ENCODE data around the gene DHRSX. TPM values are rescaled to one million over a fixed set of nuclear protein-coding genes. Genes with fewer than 3 reads are reported as not detected.

The DHRSX gene
- total and polyA plus RNA-seq, 2 donors (not counting 1 experiment from before 2014, with no cell fraction given): 18.8 to 39.0 TPM

DNA sequence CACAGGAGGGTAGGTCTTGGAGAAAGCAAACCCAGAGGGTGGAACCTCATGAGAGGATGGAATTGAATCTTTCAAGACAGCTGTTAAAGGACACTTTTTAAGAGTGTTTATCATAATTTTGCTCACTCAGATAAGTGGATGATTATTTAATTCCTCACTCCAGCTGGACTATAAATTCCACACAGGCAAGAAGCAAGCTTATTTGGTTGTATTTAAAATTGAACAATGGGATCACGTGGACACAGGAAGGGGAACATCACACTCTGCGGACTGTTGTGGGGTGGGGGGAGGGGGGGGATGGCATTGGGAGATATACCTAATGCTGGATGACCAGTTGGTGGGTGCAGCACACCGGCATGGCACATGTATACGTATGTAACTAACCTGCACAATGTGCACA, 116.3 kb downstream of the DHRSX start:
- no peak overlapping the region for H3K9ac ChIP-seq (ENCODE audit: low read length)
- no peak overlapping the region for H3K4me3 ChIP-seq (ENCODE audit: control extremely low read depth in 1 of 5, extremely low read depth in 1 of 5, insufficient read depth in 1 of 5, low read depth in 2 of 5, low read length in 4 of 5)
- H3K4me1 Mint-ChIP-seq: no peaks in the 10 kb centered on the region
- no peak overlapping the region for H3K27ac Mint-ChIP-seq
- H3K79me2 ChIP-seq (ENCODE audit: control insufficient read depth, insufficient read depth, low read length): no peaks in the 10 kb centered on the region
- ChIA-PET POLR2A (no interaction called here), CTCF (no interaction called here)
- no peaks in the 10 kb centered on the region for H4K20me1 ChIP-seq (ENCODE audit: control insufficient read depth, insufficient read depth, low read length, poor library complexity, severe bottlenecking)
- peaks cover 0 to 7% (median 0%) of the 10 kb centered on the region in 3 donors for H3K9me3 ChIP-seq (ENCODE audit: control extremely low read depth in 1 of 3, control insufficient read depth in 2 of 3, insufficient read depth in 1 of 3, low read length in 2 of 3)
- no peak for ATAC-seq (ENCODE audit: low read depth)
- H3K27me3 Mint-ChIP-seq: no peaks in the 10 kb centered on the region
- H3K4me2 ChIP-seq (replicated peaks; ENCODE audit: low read depth, low read length, poor library complexity, severe bottlenecking): no peak overlapping the region
- H3K4me1 ChIP-seq (ENCODE audit: control insufficient read depth in 2 of 2, insufficient read depth in 2 of 2, low read length in 2 of 2): no peaks in the 10 kb centered on the region
- no peaks in the 10 kb centered on the region for H3K27me3 ChIP-seq (replicated peaks in 1 of 4; ENCODE audit: control extremely low read depth in 1 of 4, control insufficient read depth in 3 of 4, insufficient read depth in 4 of 4, low read length in 3 of 4)
- peaks cover 3% of the 10 kb centered on the region for H3K9me3 Mint-ChIP-seq (ENCODE audit: insufficient read depth)
- H3K36me3 ChIP-seq (replicated peaks in 1 of 2; ENCODE audit: control extremely low read depth in 1 of 2, control insufficient read depth in 1 of 2, extremely low read depth in 1 of 2, insufficient read depth in 2 of 2, low read length in 1 of 2): peaks cover 0 to 8% of the 10 kb centered on the region in 2 experiments
- intact Hi-C loops (cut with micrococcal nuclease): no loop called here
- no peak overlapping the region for H3K4me3 Mint-ChIP-seq
- DNase-seq: no peak
- H2AFZ ChIP-seq (ENCODE audit: insufficient read depth, low read depth, low read length, poor library complexity, severe bottlenecking): no peak overlapping the region
- TF ChIP-seq, protein P1, sequence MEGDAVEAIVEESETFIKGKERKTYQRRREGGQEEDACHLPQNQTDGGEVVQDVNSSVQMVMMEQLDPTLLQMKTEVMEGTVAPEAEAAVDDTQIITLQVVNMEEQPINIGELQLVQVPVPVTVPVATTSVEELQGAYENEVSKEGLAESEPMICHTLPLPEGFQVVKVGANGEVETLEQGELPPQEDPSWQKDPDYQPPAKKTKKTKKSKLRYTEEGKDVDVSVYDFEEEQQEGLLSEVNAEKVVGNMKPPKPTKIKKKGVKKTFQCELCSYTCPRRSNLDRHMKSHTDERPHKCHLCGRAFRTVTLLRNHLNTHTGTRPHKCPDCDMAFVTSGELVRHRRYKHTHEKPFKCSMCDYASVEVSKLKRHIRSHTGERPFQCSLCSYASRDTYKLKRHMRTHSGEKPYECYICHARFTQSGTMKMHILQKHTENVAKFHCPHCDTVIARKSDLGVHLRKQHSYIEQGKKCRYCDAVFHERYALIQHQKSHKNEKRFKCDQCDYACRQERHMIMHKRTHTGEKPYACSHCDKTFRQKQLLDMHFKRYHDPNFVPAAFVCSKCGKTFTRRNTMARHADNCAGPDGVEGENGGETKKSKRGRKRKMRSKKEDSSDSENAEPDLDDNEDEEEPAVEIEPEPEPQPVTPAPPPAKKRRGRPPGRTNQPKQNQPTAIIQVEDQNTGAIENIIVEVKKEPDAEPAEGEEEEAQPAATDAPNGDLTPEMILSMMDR (IDR thresholded peaks at IDR 0.05): no peak
- no peak for TF ChIP-seq EZH2 (IDR thresholded peaks at IDR 0.05; ENCODE audit: borderline replicate concordance, insufficient read depth, low read depth, low read length, poor library complexity, severe bottlenecking)
- H3K27ac ChIP-seq (ENCODE audit: low read length in 2 of 2): no peak overlapping the region
- WGBS (ENCODE audit: insufficient coverage): no CpG with 5 or more reads among the region's 4 CpGs

DNA sequence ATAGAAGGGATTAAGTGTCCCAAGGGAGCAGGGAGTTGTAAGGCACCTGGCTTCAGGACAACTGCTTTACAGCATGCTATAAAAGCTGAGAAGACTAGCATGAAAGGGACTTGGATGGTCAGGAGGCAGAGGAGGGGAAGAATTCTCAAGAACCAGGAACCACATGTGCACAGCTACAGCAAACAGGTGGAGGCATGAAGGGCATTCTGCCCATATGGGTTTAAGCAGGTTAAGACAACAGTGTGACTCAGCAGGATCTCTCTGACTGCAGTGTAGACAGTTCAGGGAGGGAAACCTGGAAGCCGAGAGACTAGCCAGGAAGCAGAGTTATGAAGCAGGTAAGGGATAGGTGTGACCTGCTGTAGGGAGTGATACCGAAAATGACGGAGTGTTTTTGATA, 117.0 kb downstream of the DHRSX start:
- Histone ChIP-seq H3K9ac (ENCODE audit: low read length) (no peak overlapping the region), H3K4me2 (replicated peaks; ENCODE audit: low read depth, low read length, poor library complexity, severe bottlenecking) (no peak overlapping the region)
- 95% methylated on average over 3 of the region's 3 CpGs for WGBS (ENCODE audit: insufficient coverage)

More for the DNA sequence above, 117.0 kb downstream of the DHRSX start:
- Mint-ChIP-seq H3K4me3 (no peak overlapping the region), H3K27ac (no peak overlapping the region), H3K9me3 (ENCODE audit: insufficient read depth) (peaks cover 3% of the 10 kb centered on the region), H3K4me1 (no peaks in the 10 kb centered on the region), H3K27me3 (no peaks in the 10 kb centered on the region)
- no peak for TF ChIP-seq EZH2 (IDR thresholded peaks at IDR 0.05; ENCODE audit: borderline replicate concordance, insufficient read depth, low read depth, low read length, poor library complexity, severe bottlenecking)
- TF ChIP-seq, protein P1 (IDR thresholded peaks at IDR 0.05): no peak
- H3K79me2 ChIP-seq (ENCODE audit: control insufficient read depth, insufficient read depth, low read length): no peaks in the 10 kb centered on the region
- CTCF ChIA-PET: no interaction called here
- no peak overlapping the region for H3K4me3 ChIP-seq (ENCODE audit: control extremely low read depth in 1 of 5, extremely low read depth in 1 of 5, insufficient read depth in 1 of 5, low read depth in 2 of 5, low read length in 4 of 5)
- peaks cover 0 to 7% (median 0%) of the 10 kb centered on the region in 3 donors for H3K9me3 ChIP-seq (ENCODE audit: control extremely low read depth in 1 of 3, control insufficient read depth in 2 of 3, insufficient read depth in 1 of 3, low read length in 2 of 3)
- POLR2A ChIA-PET: no interaction called here
- intact Hi-C loops (cut with micrococcal nuclease): no loop called here
- H3K27me3 ChIP-seq (replicated peaks in 1 of 4; ENCODE audit: control extremely low read depth in 1 of 4, control insufficient read depth in 3 of 4, insufficient read depth in 4 of 4, low read length in 3 of 4): no peaks in the 10 kb centered on the region
- H3K36me3 ChIP-seq (replicated peaks in 1 of 2; ENCODE audit: control extremely low read depth in 1 of 2, control insufficient read depth in 1 of 2, extremely low read depth in 1 of 2, insufficient read depth in 2 of 2, low read length in 1 of 2): peaks cover 0 to 8% of the 10 kb centered on the region in 2 experiments
- DNase-seq (no peak), ATAC-seq (ENCODE audit: low read depth) (no peak)
- no peak overlapping the region for H3K27ac ChIP-seq (ENCODE audit: low read length in 2 of 2)
- no peak overlapping the region for H2AFZ ChIP-seq (ENCODE audit: insufficient read depth, low read depth, low read length, poor library complexity, severe bottlenecking)
- H3K4me1 ChIP-seq (ENCODE audit: control insufficient read depth in 2 of 2, insufficient read depth in 2 of 2, low read length in 2 of 2): no peaks in the 10 kb centered on the region
- H4K20me1 ChIP-seq (ENCODE audit: control insufficient read depth, insufficient read depth, low read length, poor library complexity, severe bottlenecking): no peaks in the 10 kb centered on the region
